Hepatocyte (in vitro differentiated cells): ENCODE data around the gene GDPD1.

Source experiments
- CTCF ChIP-seq: fragments of 200-600 bp; sonication (generic); IDR thresholded peaks from 2 replicates; pipeline ENCODE4 v1.5.1; 2016; ENCODE audit warnings: antibody characterized with exemption, mild to moderate bottlenecking; ENCODE audit not compliant: poor library complexity
- EZH2 ChIP-seq: fragments of 200-600 bp; sonication (generic); IDR thresholded peaks from 2 replicates; pipeline ENCODE4 v1.6.1; 2016; ENCODE audit warnings: antibody characterized with exemption, mild to moderate bottlenecking, borderline replicate concordance

DNA sequence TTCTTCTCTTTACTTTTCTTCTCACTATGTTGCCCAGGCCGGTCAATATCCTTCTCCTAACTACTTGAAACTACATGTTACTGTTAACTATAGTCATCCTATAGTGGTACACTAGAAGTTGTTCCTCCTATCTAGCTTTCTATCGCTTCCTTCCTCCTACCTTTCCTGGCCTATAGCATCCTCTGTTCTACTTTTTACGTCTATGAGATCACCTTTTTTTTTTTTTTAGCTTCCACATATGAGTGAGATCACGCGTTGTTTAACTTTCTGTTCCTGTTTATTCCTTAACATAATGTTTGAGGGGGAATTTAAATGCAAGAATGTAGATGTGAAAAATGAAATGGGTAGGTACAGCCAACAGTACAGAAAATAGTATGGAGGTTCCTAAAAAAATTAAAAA, 80.6 kb downstream of the GDPD1 start:
- TF ChIP-seq CTCF: no peak
- no peak for TF ChIP-seq EZH2
